Esophagus (tissue), 2 donors: ENCODE measurements around the gene MYLIP. TPM values are rescaled to one million over a fixed set of nuclear protein-coding genes. Genes with fewer than 3 reads are reported as not detected.

Source experiments
- H3K27ac ChIP-seq, 2 donors: one replicate each; pipeline ENCODE4 v1.5.1; 2013; ENCODE audit warnings: low read depth in 2 of 2, mild to moderate bottlenecking in 2 of 2, inconsistent platforms in 1 of 2, low read length in 1 of 2, moderate library complexity in 1 of 2
- H3K27me3 ChIP-seq, 2 donors: one replicate each; pipeline ENCODE4 v1.6.1; 2013; ENCODE audit warnings: low read length in 2 of 2, control low read depth in 1 of 2, mild to moderate bottlenecking in 1 of 2; ENCODE audit not compliant: insufficient read depth in 2 of 2, control insufficient read depth in 1 of 2
- H3K36me3 ChIP-seq, 2 donors: one replicate each; pipeline ENCODE4 v1.6.1; 2013; ENCODE audit warnings: low read length in 1 of 2; ENCODE audit not compliant: control insufficient read depth in 2 of 2, insufficient read depth in 2 of 2
- H3K4me1 ChIP-seq, 2 donors: one replicate each; pipeline ENCODE4 v1.6.1; 2013; ENCODE audit warnings: low read length in 1 of 2; ENCODE audit not compliant: control insufficient read depth in 2 of 2, insufficient read depth in 2 of 2
- H3K4me3 ChIP-seq, 2 donors: one replicate each; pipeline ENCODE4 v1.5.1; 2013; ENCODE audit warnings: low read length in 2 of 2, mild to moderate bottlenecking in 2 of 2, low read depth in 1 of 2, moderate library complexity in 1 of 2
- H3K9me3 ChIP-seq, 2 donors: one replicate each; pipeline ENCODE4 v1.6.1; 2013; ENCODE audit warnings: mild to moderate bottlenecking in 2 of 2, low read depth in 1 of 2, low read length in 1 of 2, moderate library complexity in 1 of 2; ENCODE audit not compliant: control insufficient read depth in 2 of 2, insufficient read depth in 1 of 2
- WGBS, 2 donors: extraction: QIAGEN DNeasy Blood & Tissue Kit; methylation state at CpG; one replicate each; pipeline ENCODE4 v1.1.7; 2013; 5-methylcytosine and 5-hydroxymethylcytosine counted together
- polyA plus RNA-seq, 2 donors: library from polyadenylated mRNA; stranded (reverse); fragments of 200-250 nt; gene quantifications; one replicate each; pipeline ENCODE4 v1.2.3, GENCODE V29; 2013
- donor health status: healthy with polysubstance abuse.
- donor health status: Bipolar disorder and iron deficiency.

MYLIP gene
- polyA plus RNA-seq, 2 donors = 7.2 to 11.6 TPM

GRCh38 chr6:16090452-16090851 lies 38.4 kb upstream of the MYLIP start:
- H3K27me3 ChIP-seq = no peaks in the 10 kb centered on the region
- no peak overlapping the region for H3K4me3 ChIP-seq
- peaks cover 0 to 1% of the 10 kb centered on the region in 2 donors for H3K4me1 ChIP-seq
- 92 to 100% methylated on average over 1 of the region's 1 CpG for WGBS, 2 donors
- H3K27ac ChIP-seq = no peak overlapping the region
- no peaks in the 10 kb centered on the region for H3K36me3 ChIP-seq
- no peaks in the 10 kb centered on the region for H3K9me3 ChIP-seq

GRCh38 chr6:16090920-16091319 lies 38.0 kb upstream of the MYLIP start:
- no peaks in the 10 kb centered on the region for H3K9me3 ChIP-seq
- H3K36me3 ChIP-seq = no peaks in the 10 kb centered on the region
- H3K27ac ChIP-seq = no peak overlapping the region
- no peak overlapping the region for H3K4me3 ChIP-seq
- no peaks in the 10 kb centered on the region for H3K27me3 ChIP-seq
- peaks cover 0 to 1% of the 10 kb centered on the region in 2 donors for H3K4me1 ChIP-seq
- WGBS, 2 donors = 86 to 87% methylated on average over 1 of the region's 1 CpG

- H3K4me3 ChIP-seq = no peak overlapping the region
- peaks cover 0 to 1% of the 10 kb centered on the region in 2 donors for H3K4me1 ChIP-seq
- 82 to 86% methylated on average over 4 of the region's 4 CpGs for WGBS, 2 donors
- no peaks in the 10 kb centered on the region for H3K36me3 ChIP-seq
- H3K27ac ChIP-seq = no peak overlapping the region
- H3K27me3 ChIP-seq = no peaks in the 10 kb centered on the region
- H3K9me3 ChIP-seq = no peaks in the 10 kb centered on the region
These were observed 36.7 kb upstream of the MYLIP start for GRCh38 chr6:16092140-16092539.

- peaks cover 0 to 1% of the 10 kb centered on the region in 2 donors for H3K4me1 ChIP-seq
- H3K36me3 ChIP-seq = no peaks in the 10 kb centered on the region
- H3K9me3 ChIP-seq = no peaks in the 10 kb centered on the region
- H3K27me3 ChIP-seq = no peaks in the 10 kb centered on the region
- 76 to 78% methylated on average over 5 of the region's 5 CpGs for WGBS, 2 donors
- H3K4me3 ChIP-seq = no peak overlapping the region
- no peak overlapping the region for H3K27ac ChIP-seq
These were observed 35.9 kb upstream of the MYLIP start for GRCh38 chr6:16092990-16093389.

- Histone ChIP-seq H3K27ac (no peak overlapping the region), H3K4me3 (no peak overlapping the region), H3K36me3 (no peaks in the 10 kb centered on the region), H3K4me1 (peaks cover 0 to 1% of the 10 kb centered on the region in 2 donors), H3K27me3 (no peaks in the 10 kb centered on the region), H3K9me3 (no peaks in the 10 kb centered on the region)
- WGBS, 2 donors = 68 to 75% methylated on average over 6 of the region's 6 CpGs
These were observed 33.7 kb upstream of the MYLIP start for GRCh38 chr6:16095180-16095579.

GRCh38 chr6:16097382-16098171 lies 31.3 kb upstream of the MYLIP start:
- H3K36me3 ChIP-seq = no peaks in the 10 kb centered on the region
- H3K9me3 ChIP-seq = no peaks in the 10 kb centered on the region
- H3K27me3 ChIP-seq = no peaks in the 10 kb centered on the region
- H3K4me3 ChIP-seq = no peak overlapping the region
- peaks cover 0 to 1% of the 10 kb centered on the region in 2 donors for H3K4me1 ChIP-seq
- WGBS, 2 donors = 86 to 91% methylated on average over 6 of the region's 6 CpGs
- H3K27ac ChIP-seq = no peak overlapping the region

GRCh38 chr6:16098211-16098610 lies 30.7 kb upstream of the MYLIP start:
- Histone ChIP-seq H3K4me3 (no peak overlapping the region), H3K27me3 (no peaks in the 10 kb centered on the region), H3K9me3 (no peaks in the 10 kb centered on the region), H3K27ac (no peak overlapping the region), H3K4me1 (peaks cover 0 to 1% of the 10 kb centered on the region in 2 donors), H3K36me3 (no peaks in the 10 kb centered on the region)
- 91 to 92% methylated on average over 5 of the region's 5 CpGs for WGBS, 2 donors

- no peaks in the 10 kb centered on the region for H3K27me3 ChIP-seq
- H3K4me1 ChIP-seq = no peaks in the 10 kb centered on the region
- no peak overlapping the region for H3K27ac ChIP-seq
- H3K4me3 ChIP-seq = no peak overlapping the region
- H3K9me3 ChIP-seq = no peaks in the 10 kb centered on the region
- no peaks in the 10 kb centered on the region for H3K36me3 ChIP-seq
- WGBS, 2 donors = 66 to 81% methylated on average over 3 of the region's 3 CpGs
These were observed 26.7 kb upstream of the MYLIP start for GRCh38 chr6:16102208-16102607.

GRCh38 chr6:16103722-16104121 lies 25.2 kb upstream of the MYLIP start:
- H3K4me3 ChIP-seq = no peak overlapping the region
- no peaks in the 10 kb centered on the region for H3K27me3 ChIP-seq
- no peaks in the 10 kb centered on the region for H3K9me3 ChIP-seq
- H3K36me3 ChIP-seq = no peaks in the 10 kb centered on the region
- 75 to 78% methylated on average over 7 of the region's 7 CpGs for WGBS, 2 donors
- H3K27ac ChIP-seq = no peak overlapping the region
- no peaks in the 10 kb centered on the region for H3K4me1 ChIP-seq
